Dendritic cell treated with granulocyte-macrophage colony-stimulating factor and Interleukin-4, amounts not matched to agents 40 ng/mL and 50 ng/mL, for 4 days (primary cell): ENCODE data around the gene KLHL36.

Experiments used
- H3K27ac Mint-ChIP-seq: one replicate; pipeline ENCODE4 v1.8.0; 2022; ENCODE audit warnings: mild to moderate bottlenecking, mixed read lengths
- H3K27me3 Mint-ChIP-seq: one replicate; pipeline ENCODE4 v1.8.0; 2022; ENCODE audit warnings: mild to moderate bottlenecking, mixed read lengths
- H3K36me3 Mint-ChIP-seq: one replicate; pipeline ENCODE4 v1.8.0; 2022; ENCODE audit warnings: low read depth, mixed read lengths
- H3K4me1 Mint-ChIP-seq: one replicate; pipeline ENCODE4 v1.8.0; 2022; ENCODE audit warnings: low read depth, mixed read lengths
- H3K4me3 Mint-ChIP-seq: one replicate; pipeline ENCODE4 v1.8.0; 2022; ENCODE audit warnings: mild to moderate bottlenecking, moderate library complexity, mixed read lengths
- H3K9me3 Mint-ChIP-seq: one replicate; pipeline ENCODE4 v1.8.0; 2022; ENCODE audit warnings: mixed read lengths
- intact Hi-C: fragments of 100-400 bp; cut with micrococcal nuclease; formaldehyde crosslinking; loops from one replicate; pipeline ENCODE4 v1.15.0; 2022

KLHL36 gene

GRCh38 chr16:84643180-84643583, 5.1 kb upstream of the KLHL36 start:
- no peak overlapping the region for H3K4me3 Mint-ChIP-seq
- peaks cover 4% of the 10 kb centered on the region for H3K36me3 Mint-ChIP-seq
- H3K4me1 Mint-ChIP-seq: peaks cover 62% of the 10 kb centered on the region
- peak overlapping the region; percentile 90 for H3K27ac Mint-ChIP-seq
- H3K27me3 Mint-ChIP-seq: peaks cover 2% of the 10 kb centered on the region
- intact Hi-C loops: no loop called here
- no peaks in the 10 kb centered on the region for H3K9me3 Mint-ChIP-seq

- H3K36me3 Mint-ChIP-seq: peaks cover 6% of the 10 kb centered on the region
- peak overlapping the region; percentile 90 for H3K27ac Mint-ChIP-seq
- no peak overlapping the region for H3K4me3 Mint-ChIP-seq
- H3K4me1 Mint-ChIP-seq: peaks cover 58% of the 10 kb centered on the region
- intact Hi-C loops: no loop called here
- peaks cover 2% of the 10 kb centered on the region for H3K27me3 Mint-ChIP-seq
- H3K9me3 Mint-ChIP-seq: no peaks in the 10 kb centered on the region
These were observed 4.6 kb upstream of the KLHL36 start for GRCh38 chr16:84643674-84644073.

GRCh38 chr16:84648595-84649510, 542 bp downstream of the KLHL36 start:
- H3K27ac Mint-ChIP-seq: peak overlapping the region; percentile 78
- H3K27me3 Mint-ChIP-seq: peaks cover 2% of the 10 kb centered on the region
- peaks cover 58% of the 10 kb centered on the region for H3K4me1 Mint-ChIP-seq
- peaks cover 47% of the 10 kb centered on the region for H3K36me3 Mint-ChIP-seq
- H3K9me3 Mint-ChIP-seq: no peaks in the 10 kb centered on the region
- peak overlapping the region; percentile 84 for H3K4me3 Mint-ChIP-seq
- intact Hi-C loops: no loop called here

GRCh38 chr16:84649511-84649861, 1.2 kb downstream of the KLHL36 start:
- Mint-ChIP-seq H3K4me3 (peak overlapping the region; percentile 84), H3K36me3 (peaks cover 53% of the 10 kb centered on the region), H3K9me3 (no peaks in the 10 kb centered on the region), H3K4me1 (peaks cover 55% of the 10 kb centered on the region), H3K27me3 (peaks cover 2% of the 10 kb centered on the region), H3K27ac (peak overlapping the region; percentile 78)
- intact Hi-C loops: no loop called here

- Mint-ChIP-seq H3K36me3 (peaks cover 61% of the 10 kb centered on the region), H3K4me3 (peak overlapping the region; percentile 13), H3K27ac (no peak overlapping the region), H3K27me3 (peaks cover 2% of the 10 kb centered on the region), H3K9me3 (no peaks in the 10 kb centered on the region), H3K4me1 (peaks cover 53% of the 10 kb centered on the region)
- intact Hi-C loops: no loop called here
These were observed 2.0 kb downstream of the KLHL36 start for GRCh38 chr16:84650062-84650991.

GRCh38 chr16:84652566-84652965, 4.3 kb downstream of the KLHL36 start:
- H3K4me3 Mint-ChIP-seq: no peak overlapping the region
- no peaks in the 10 kb centered on the region for H3K27me3 Mint-ChIP-seq
- peaks cover 52% of the 10 kb centered on the region for H3K4me1 Mint-ChIP-seq
- intact Hi-C loops: no loop called here
- no peak overlapping the region for H3K27ac Mint-ChIP-seq
- peaks cover 84% of the 10 kb centered on the region for H3K36me3 Mint-ChIP-seq
- H3K9me3 Mint-ChIP-seq: no peaks in the 10 kb centered on the region

- no peak overlapping the region for H3K27ac Mint-ChIP-seq
- intact Hi-C loops: no loop called here
- H3K36me3 Mint-ChIP-seq: peaks cover 94% of the 10 kb centered on the region
- H3K4me3 Mint-ChIP-seq: no peak overlapping the region
- no peaks in the 10 kb centered on the region for H3K27me3 Mint-ChIP-seq
- H3K4me1 Mint-ChIP-seq: peaks cover 42% of the 10 kb centered on the region
- H3K9me3 Mint-ChIP-seq: no peaks in the 10 kb centered on the region
These were observed 5.9 kb downstream of the KLHL36 start for GRCh38 chr16:84654238-84654637.

GRCh38 chr16:84654998-84655397, 6.7 kb downstream of the KLHL36 start:
- H3K9me3 Mint-ChIP-seq: no peaks in the 10 kb centered on the region
- H3K36me3 Mint-ChIP-seq: peaks cover 100% of the 10 kb centered on the region
- no peak overlapping the region for H3K27ac Mint-ChIP-seq
- H3K4me3 Mint-ChIP-seq: no peak overlapping the region
- intact Hi-C loops: no loop called here
- no peaks in the 10 kb centered on the region for H3K27me3 Mint-ChIP-seq
- peaks cover 39% of the 10 kb centered on the region for H3K4me1 Mint-ChIP-seq

- Mint-ChIP-seq H3K27ac (no peak overlapping the region), H3K4me3 (no peak overlapping the region), H3K4me1 (peaks cover 36% of the 10 kb centered on the region), H3K27me3 (no peaks in the 10 kb centered on the region), H3K36me3 (peaks cover 100% of the 10 kb centered on the region), H3K9me3 (no peaks in the 10 kb centered on the region)
- intact Hi-C loops: no loop called here
These were observed 8.3 kb downstream of the KLHL36 start for GRCh38 chr16:84656649-84657048.

GRCh38 chr16:84657229-84657837, 9.0 kb downstream of the KLHL36 start:
- peaks cover 31% of the 10 kb centered on the region for H3K4me1 Mint-ChIP-seq
- H3K9me3 Mint-ChIP-seq: no peaks in the 10 kb centered on the region
- no peaks in the 10 kb centered on the region for H3K27me3 Mint-ChIP-seq
- no peak overlapping the region for H3K4me3 Mint-ChIP-seq
- intact Hi-C loops: no loop called here
- peaks cover 100% of the 10 kb centered on the region for H3K36me3 Mint-ChIP-seq
- no peak overlapping the region for H3K27ac Mint-ChIP-seq

- intact Hi-C loops: no loop called here
- peaks cover 21% of the 10 kb centered on the region for H3K4me1 Mint-ChIP-seq
- H3K27ac Mint-ChIP-seq: no peak overlapping the region
- peaks cover 100% of the 10 kb centered on the region for H3K36me3 Mint-ChIP-seq
- no peaks in the 10 kb centered on the region for H3K27me3 Mint-ChIP-seq
- no peaks in the 10 kb centered on the region for H3K9me3 Mint-ChIP-seq
- no peak overlapping the region for H3K4me3 Mint-ChIP-seq
These were observed 10.4 kb downstream of the KLHL36 start for GRCh38 chr16:84658690-84659089.

GRCh38 chr16:84659656-84660300, 11.5 kb downstream of the KLHL36 start:
- no peak overlapping the region for H3K27ac Mint-ChIP-seq
- intact Hi-C loops: no loop called here
- no peak overlapping the region for H3K4me3 Mint-ChIP-seq
- H3K36me3 Mint-ChIP-seq: peaks cover 100% of the 10 kb centered on the region
- H3K27me3 Mint-ChIP-seq: no peaks in the 10 kb centered on the region
- peaks cover 21% of the 10 kb centered on the region for H3K4me1 Mint-ChIP-seq
- no peaks in the 10 kb centered on the region for H3K9me3 Mint-ChIP-seq

- no peaks in the 10 kb centered on the region for H3K9me3 Mint-ChIP-seq
- H3K27me3 Mint-ChIP-seq: no peaks in the 10 kb centered on the region
- H3K4me1 Mint-ChIP-seq: peaks cover 21% of the 10 kb centered on the region
- intact Hi-C loops: no loop called here
- H3K4me3 Mint-ChIP-seq: no peak overlapping the region
- no peak overlapping the region for H3K27ac Mint-ChIP-seq
- H3K36me3 Mint-ChIP-seq: peaks cover 97% of the 10 kb centered on the region
These were observed 12.7 kb downstream of the KLHL36 start for GRCh38 chr16:84660973-84661372.
